ENCODE measurements around the gene WDR55. TPM values are rescaled to one million over a fixed set of nuclear protein-coding genes. Genes with fewer than 3 reads are reported as not detected.
A peak's percentile ranks its signal among the peaks of the same experiment; 100 is the strongest.

WDR55 gene
- total RNA-seq, 1 donor from 2014 or later = 10.1 TPM

DNA sequence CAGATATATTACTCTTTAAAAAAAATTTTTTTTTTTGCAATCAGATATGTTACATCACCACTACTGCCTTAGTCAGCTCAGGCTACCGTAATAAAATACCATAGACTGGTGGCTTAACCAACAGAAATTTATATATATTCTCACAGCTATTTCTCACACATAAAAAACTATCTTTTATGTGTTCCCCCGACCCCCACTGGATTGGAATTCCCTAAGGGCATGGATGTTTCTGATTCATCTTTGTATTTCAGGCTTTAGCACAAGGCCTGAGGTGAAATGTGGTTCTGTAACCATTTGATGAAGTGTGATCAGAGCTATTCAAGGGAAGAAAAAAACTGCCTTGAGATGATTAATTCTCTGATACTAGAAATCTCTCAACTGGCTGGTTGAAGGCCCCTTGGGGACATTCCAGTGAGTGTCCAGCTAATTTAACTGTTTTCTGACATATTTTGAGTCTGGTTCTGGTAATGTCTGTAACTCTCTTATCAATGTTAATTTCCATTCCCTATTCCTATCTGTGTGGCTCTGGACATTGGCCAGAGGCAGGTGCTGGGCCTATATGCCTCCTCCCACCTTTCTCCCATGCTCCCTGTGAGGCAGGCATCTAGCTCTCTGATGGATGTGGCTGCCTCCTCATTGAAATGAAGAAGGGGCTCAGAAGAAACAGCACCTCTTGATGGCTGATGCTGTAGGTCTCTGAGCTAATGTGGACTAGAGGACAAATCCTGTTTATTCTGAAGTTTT, 34.2 kb upstream of the WDR55 start:
- no peaks in the 10 kb centered on the region for H3K9me3 ChIP-seq
- peak overlapping the region in 1 of 2 donors; percentile 26 for H3K27ac ChIP-seq
- TF ChIP-seq, protein P1, sequence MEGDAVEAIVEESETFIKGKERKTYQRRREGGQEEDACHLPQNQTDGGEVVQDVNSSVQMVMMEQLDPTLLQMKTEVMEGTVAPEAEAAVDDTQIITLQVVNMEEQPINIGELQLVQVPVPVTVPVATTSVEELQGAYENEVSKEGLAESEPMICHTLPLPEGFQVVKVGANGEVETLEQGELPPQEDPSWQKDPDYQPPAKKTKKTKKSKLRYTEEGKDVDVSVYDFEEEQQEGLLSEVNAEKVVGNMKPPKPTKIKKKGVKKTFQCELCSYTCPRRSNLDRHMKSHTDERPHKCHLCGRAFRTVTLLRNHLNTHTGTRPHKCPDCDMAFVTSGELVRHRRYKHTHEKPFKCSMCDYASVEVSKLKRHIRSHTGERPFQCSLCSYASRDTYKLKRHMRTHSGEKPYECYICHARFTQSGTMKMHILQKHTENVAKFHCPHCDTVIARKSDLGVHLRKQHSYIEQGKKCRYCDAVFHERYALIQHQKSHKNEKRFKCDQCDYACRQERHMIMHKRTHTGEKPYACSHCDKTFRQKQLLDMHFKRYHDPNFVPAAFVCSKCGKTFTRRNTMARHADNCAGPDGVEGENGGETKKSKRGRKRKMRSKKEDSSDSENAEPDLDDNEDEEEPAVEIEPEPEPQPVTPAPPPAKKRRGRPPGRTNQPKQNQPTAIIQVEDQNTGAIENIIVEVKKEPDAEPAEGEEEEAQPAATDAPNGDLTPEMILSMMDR (IDR thresholded peaks at IDR 0.05) = no peak
- H3K36me3 ChIP-seq = no peaks in the 10 kb centered on the region
- H3K4me1 ChIP-seq = peaks cover 0 to 4% of the 10 kb centered on the region in 2 donors
- DNase-seq (ENCODE audit: low spot score in 2 of 2) = no peak
- H3K4me3 ChIP-seq = peak overlapping the region in 1 of 2 donors; percentile 75
- intact Hi-C loops (cut with DNase I) = no loop called here
- H3K27me3 ChIP-seq = no peaks in the 10 kb centered on the region

DNA sequence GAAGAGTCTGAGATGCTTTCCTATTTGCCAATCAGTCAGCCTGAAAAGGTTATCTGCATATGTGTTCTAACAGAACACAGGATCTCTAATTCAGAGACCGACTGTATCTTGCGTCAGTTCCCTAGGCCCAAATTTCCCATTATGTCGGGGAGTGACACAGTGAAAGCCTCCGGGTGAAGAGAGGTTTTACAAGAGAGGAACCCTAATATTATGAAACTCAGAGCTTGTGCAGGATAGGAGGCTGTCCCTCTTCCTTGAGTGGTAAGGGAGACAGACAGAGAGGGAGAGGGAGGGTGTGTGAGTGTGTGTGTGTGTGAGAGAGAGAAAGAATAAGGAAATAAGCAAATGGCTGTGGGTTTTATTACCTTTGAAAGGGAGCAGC, 33.7 kb upstream of the WDR55 start:
- no peak for DNase-seq (ENCODE audit: low spot score in 2 of 2)
- TF ChIP-seq, protein P1 (IDR thresholded peaks at IDR 0.05) = no peak
- Histone ChIP-seq H3K9me3 (no peaks in the 10 kb centered on the region), H3K4me3 (peak overlapping the region in 1 of 2 donors; percentile 75), H3K27ac (peak overlapping the region in 1 of 2 donors; percentile 26), H3K36me3 (no peaks in the 10 kb centered on the region), H3K27me3 (no peaks in the 10 kb centered on the region), H3K4me1 (peaks cover 0 to 4% of the 10 kb centered on the region in 2 donors)
- intact Hi-C loops (cut with DNase I) = no loop called here

DNA sequence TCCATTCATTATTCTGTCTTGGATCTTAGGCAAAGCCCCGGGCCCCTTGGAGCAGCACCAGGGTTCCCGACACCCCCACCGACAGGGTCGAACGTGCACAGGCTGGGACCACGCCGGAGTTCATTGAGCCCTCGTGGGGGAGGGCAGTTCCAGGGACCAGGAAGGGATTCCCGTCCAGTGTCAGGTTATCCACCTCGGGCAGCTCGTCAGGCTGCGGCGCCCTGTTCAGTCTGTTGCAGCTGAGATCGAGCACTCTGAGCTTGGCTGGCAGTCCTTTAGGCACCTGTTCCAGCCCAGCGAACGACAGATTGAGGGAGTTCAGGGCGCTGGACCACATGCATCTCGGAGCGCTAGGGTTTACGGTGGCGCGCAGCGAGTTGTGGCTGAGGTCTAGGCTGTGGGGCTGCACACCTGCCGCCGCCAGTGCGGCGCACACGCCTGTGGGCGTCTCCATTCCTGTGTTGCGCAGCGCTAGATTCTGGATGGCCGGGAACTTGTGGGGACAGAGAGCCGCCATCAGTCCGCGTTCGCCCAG, 32.8 kb upstream of the WDR55 start:
- Histone ChIP-seq H3K27me3 (no peaks in the 10 kb centered on the region), H3K4me3 (peak overlapping the region; percentile 54 to 75), H3K36me3 (no peaks in the 10 kb centered on the region), H3K4me1 (peaks cover 0 to 4% of the 10 kb centered on the region in 2 donors), H3K27ac (peak overlapping the region; percentile 25 to 30), H3K9me3 (no peaks in the 10 kb centered on the region)
- TF ChIP-seq, protein P1 (IDR thresholded peaks at IDR 0.05) = no peak
- intact Hi-C loops (cut with DNase I) = no loop called here
- DNase-seq (ENCODE audit: low spot score in 2 of 2) = no peak

DNA sequence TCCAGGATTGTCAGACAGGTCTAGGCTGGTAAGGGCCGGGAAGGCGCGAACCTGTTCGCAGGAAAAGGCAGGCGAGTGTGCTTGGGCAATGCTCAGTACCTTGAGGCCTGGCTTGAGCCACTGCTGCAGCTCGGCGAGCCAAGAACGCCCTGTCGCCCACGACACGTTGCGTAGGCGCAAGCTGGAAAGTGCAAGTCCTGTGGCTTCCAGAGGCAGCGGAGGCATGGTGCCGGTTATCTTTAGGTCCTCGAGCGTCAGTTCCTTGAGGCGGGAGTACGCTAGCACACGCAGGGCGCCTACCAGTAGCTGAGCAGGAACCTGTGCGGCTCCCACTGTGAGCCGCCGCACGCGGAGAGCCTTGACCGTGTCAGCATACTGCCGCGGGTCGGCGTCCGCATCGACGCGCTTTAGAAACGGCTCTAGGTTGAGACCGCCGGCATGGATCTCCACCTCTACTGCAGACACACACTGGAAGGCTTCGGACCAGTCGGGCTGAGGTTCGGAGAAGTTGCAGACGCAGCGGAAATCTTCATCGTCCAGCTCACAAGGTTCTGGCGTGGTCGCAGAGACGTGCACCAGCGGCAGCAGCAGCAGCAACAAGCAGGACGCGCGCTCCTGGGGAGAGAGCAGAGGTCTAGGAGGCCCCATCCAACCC, 32.2 kb upstream of the WDR55 start:
- Histone ChIP-seq H3K36me3 (no peaks in the 10 kb centered on the region), H3K4me1 (peaks cover 0 to 4% of the 10 kb centered on the region in 2 donors), H3K27ac (peak overlapping the region; percentile 25 to 30), H3K27me3 (no peaks in the 10 kb centered on the region), H3K9me3 (no peaks in the 10 kb centered on the region), H3K4me3 (peak overlapping the region; percentile 54 to 75)
- intact Hi-C loops (cut with DNase I) = no loop called here
- TF ChIP-seq, protein P1 (IDR thresholded peaks at IDR 0.05) = no peak
- DNase-seq (ENCODE audit: low spot score in 2 of 2) = peak in 1 of 2 donors; percentile 74

DNA sequence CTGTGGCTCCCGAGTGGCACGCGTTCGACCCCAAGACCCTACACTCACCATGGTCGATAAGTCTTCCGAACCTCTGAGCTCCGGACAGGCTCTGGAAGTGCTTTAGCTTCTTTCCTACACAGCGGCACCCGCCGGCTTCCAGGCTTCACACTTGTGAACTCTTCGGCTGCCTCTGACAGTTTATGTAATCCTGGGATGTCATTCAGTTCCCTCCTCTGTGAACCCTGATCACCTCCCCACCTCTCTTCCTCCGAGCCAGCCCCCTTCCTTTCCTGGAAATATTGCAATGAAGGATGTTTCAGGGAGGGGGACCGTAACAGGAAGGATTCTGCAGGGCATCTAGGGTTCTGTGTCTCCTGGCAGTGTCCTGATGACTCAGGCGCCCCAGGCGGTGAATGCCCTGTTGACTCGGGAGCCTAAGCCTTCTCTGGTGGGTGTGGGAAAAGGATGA, 31.7 kb upstream of the WDR55 start, which contains the start of gene CD14:
CD14 (minus strand) TSS at position 155 of the 451 bp plus-strand sequence; CDS start at position 51, 104 bp downstream.
- Histone ChIP-seq H3K4me3 (peak within 1 kb of the TSS; percentile 54 to 75), H3K4me1 (peaks cover 0 to 4% of the 10 kb centered on the region in 2 donors), H3K27me3 (no peaks in the 10 kb centered on the region), H3K36me3 (no peaks in the 10 kb centered on the region), H3K27ac (peak within 1 kb of the TSS; percentile 25 to 30), H3K9me3 (no peaks in the 10 kb centered on the region)
- intact Hi-C loops (cut with DNase I) = no loop called here
- peak; percentile 55 to 80 for DNase-seq (ENCODE audit: low spot score in 2 of 2)
- TF ChIP-seq, protein P1 (IDR thresholded peaks at IDR 0.05) = no peak
